Measurements from ENCODE around the gene C1RL. TPM values are rescaled to one million over a fixed set of nuclear protein-coding genes. Genes with fewer than 3 reads are reported as not detected.
"Not testable (repeated sequence)": the region's sequence is repeated elsewhere in the genome, so short reads cannot be mapped to it uniquely, and the experiment has no call there.

C1RL gene
- total RNA-seq, 1 donor from 2014 or later: 8.1 TPM

- no peak for TF ChIP-seq CTCF (IDR thresholded peaks at IDR 0.05; ENCODE audit: borderline replicate concordance)
- peak overlapping the region; percentile 69 for H3K4me3 ChIP-seq
- no peaks in the 10 kb centered on the region for H3K27me3 ChIP-seq (ENCODE audit: low read depth)
- H3K4me1 ChIP-seq: peaks cover 23% of the 10 kb centered on the region
- H3K27ac ChIP-seq (replicated peaks): peak overlapping the region; percentile 93
- intact Hi-C loops (cut with micrococcal nuclease): loop anchor here (5.0 kb wide), 1 partner anchor 46 kb away; the partner anchor contains the start of gene C1S
- H3K36me3 ChIP-seq: peaks cover 4% of the 10 kb centered on the region
- DNase-seq: peak; percentile 79
- H3K9me3 ChIP-seq (replicated peaks): peaks cover 10% of the 10 kb centered on the region
Observed at GRCh38 chr12:7108003-7108795, 815 bp downstream of the C1RL start.

- H3K27ac ChIP-seq (replicated peaks): peak overlapping the region; percentile 93
- H3K4me3 ChIP-seq: peak overlapping the region; percentile 69
Observed at GRCh38 chr12:7107636-7108002, 1.4 kb downstream of the C1RL start.

GRCh38 chr12:7107181-7107580 is 1.8 kb downstream of the C1RL start:
- H3K27me3 ChIP-seq (ENCODE audit: low read depth); H3K36me3 ChIP-seq; DNase-seq: not testable (repeated sequence)
- Histone ChIP-seq H3K27ac (replicated peaks) (peak overlapping the region; percentile 93), H3K9me3 (replicated peaks) (peaks cover 10% of the 10 kb centered on the region), H3K4me3 (peak overlapping the region; percentile 69), H3K4me1 (peaks cover 20% of the 10 kb centered on the region)
- intact Hi-C loops (cut with micrococcal nuclease): loop anchor here (5.0 kb wide), 1 partner anchor 45 kb away; the partner anchor contains the start of gene C1S

More at GRCh38 chr12:7107636-7108002, 1.4 kb downstream of the C1RL start:
- peaks cover 4% of the 10 kb centered on the region for H3K36me3 ChIP-seq
- H3K9me3 ChIP-seq (replicated peaks): peaks cover 10% of the 10 kb centered on the region
- intact Hi-C loops (cut with micrococcal nuclease): loop anchor here (5.0 kb wide), 1 partner anchor 45 kb away; the partner anchor contains the start of gene C1S
- H3K27me3 ChIP-seq (ENCODE audit: low read depth): no peaks in the 10 kb centered on the region
- DNase-seq: no peak
- H3K4me1 ChIP-seq: peaks cover 17% of the 10 kb centered on the region
- TF ChIP-seq CTCF (IDR thresholded peaks at IDR 0.05; ENCODE audit: borderline replicate concordance): no peak

- Histone ChIP-seq H3K9me3 (replicated peaks) (peaks cover 10% of the 10 kb centered on the region), H3K36me3 (peaks cover 4% of the 10 kb centered on the region), H3K4me3 (no peak overlapping the region), H3K27me3 (ENCODE audit: low read depth) (no peaks in the 10 kb centered on the region), H3K27ac (replicated peaks) (no peak overlapping the region), H3K4me1 (peaks cover 25% of the 10 kb centered on the region)
- DNase-seq: no peak
- intact Hi-C loops (cut with micrococcal nuclease): loop anchor here (5.0 kb wide), 1 partner anchor 44 kb away; the partner anchor contains the start of gene C1S
- TF ChIP-seq CTCF (IDR thresholded peaks at IDR 0.05; ENCODE audit: borderline replicate concordance): no peak
Observed at GRCh38 chr12:7106082-7106481, 2.9 kb downstream of the C1RL start.

GRCh38 chr12:7103837-7104584 is 5.0 kb downstream of the C1RL start:
- no peak for TF ChIP-seq CTCF (IDR thresholded peaks at IDR 0.05; ENCODE audit: borderline replicate concordance)
- no peak for DNase-seq
- Histone ChIP-seq H3K9me3 (replicated peaks) (peaks cover 10% of the 10 kb centered on the region), H3K4me1 (peaks cover 20% of the 10 kb centered on the region), H3K27ac (replicated peaks) (no peak overlapping the region), H3K36me3 (peaks cover 15% of the 10 kb centered on the region), H3K4me3 (no peak overlapping the region), H3K27me3 (ENCODE audit: low read depth) (no peaks in the 10 kb centered on the region)
- intact Hi-C loops (cut with micrococcal nuclease): no loop called here
